ENCODE data around the gene TSPAN11.

Gene TSPAN11

GRCh38 chr12:30928356-30929244 is 2.1 kb downstream of the TSPAN11 start:
- TF ChIP-seq CTCF (IDR thresholded peaks at IDR 0.05; ENCODE audit: borderline replicate concordance, insufficient read depth, low read depth, low read length), result no peak
- H3K4me3 ChIP-seq (ENCODE audit: low read depth, low read length), result no peak overlapping the region

- no peak for TF ChIP-seq CTCF (IDR thresholded peaks at IDR 0.05; ENCODE audit: borderline replicate concordance, insufficient read depth, low read depth, low read length)
- H3K4me3 ChIP-seq (ENCODE audit: low read depth, low read length), result no peak overlapping the region
These were observed 3.7 kb downstream of the TSPAN11 start for GRCh38 chr12:30930238-30930637.

GRCh38 chr12:30930641-30931040 is 4.1 kb downstream of the TSPAN11 start:
- no peak overlapping the region for H3K4me3 ChIP-seq (ENCODE audit: low read depth, low read length)
- no peak for TF ChIP-seq CTCF (IDR thresholded peaks at IDR 0.05; ENCODE audit: borderline replicate concordance, insufficient read depth, low read depth, low read length)

GRCh38 chr12:30932881-30933280 is 6.3 kb downstream of the TSPAN11 start:
- H3K4me3 ChIP-seq (ENCODE audit: low read depth, low read length), result no peak overlapping the region
- no peak for TF ChIP-seq CTCF (IDR thresholded peaks at IDR 0.05; ENCODE audit: borderline replicate concordance, insufficient read depth, low read depth, low read length)

- no peak overlapping the region for H3K4me3 ChIP-seq (ENCODE audit: low read depth, low read length)
- no peak for TF ChIP-seq CTCF (IDR thresholded peaks at IDR 0.05; ENCODE audit: borderline replicate concordance, insufficient read depth, low read depth, low read length)
These were observed 8.3 kb downstream of the TSPAN11 start for GRCh38 chr12:30934811-30935210.

- H3K4me3 ChIP-seq (ENCODE audit: low read depth, low read length), result no peak overlapping the region
- no peak for TF ChIP-seq CTCF (IDR thresholded peaks at IDR 0.05; ENCODE audit: borderline replicate concordance, insufficient read depth, low read depth, low read length)
These were observed 9.5 kb downstream of the TSPAN11 start for GRCh38 chr12:30936036-30936435.

- no peak for TF ChIP-seq CTCF (IDR thresholded peaks at IDR 0.05; ENCODE audit: borderline replicate concordance, insufficient read depth, low read depth, low read length)
- H3K4me3 ChIP-seq (ENCODE audit: low read depth, low read length), result no peak overlapping the region
These were observed 12.7 kb downstream of the TSPAN11 start for GRCh38 chr12:30939234-30939633.
